Thyroid gland (tissue), 4 donors: ENCODE measurements around the gene TBC1D16. TPM values are rescaled to one million over a fixed set of nuclear protein-coding genes. Genes with fewer than 3 reads are reported as not detected.

Experiments used
- DNase-seq, 2 donors: peaks; one replicate each; pipeline ENCODE4 v3.0.0-alpha.2; 2019
- H3K27ac ChIP-seq, 3 donors: fragments of 200-600 bp; sonication (generic); 1 replicate in 2 of 3; 2 replicates in 1 of 3; pipeline ENCODE4 v1.5.1; 2016 to 2019; ENCODE audit warnings: mild to moderate bottlenecking in 1 of 3, moderate library complexity in 1 of 3
- H3K27me3 ChIP-seq: fragments of 200-600 bp; sonication (generic); one replicate; pipeline ENCODE4 v1.5.1; 2019
- H3K36me3 ChIP-seq, 2 donors: fragments of 200-600 bp; sonication (generic); one replicate each; pipeline ENCODE4 v1.5.1; 2016 to 2019
- H3K4me1 ChIP-seq, 2 donors: fragments of 200-600 bp; sonication (generic); one replicate each; pipeline ENCODE4 v1.5.1; 2017 to 2019
- H3K4me3 ChIP-seq, 3 donors: fragments of 200-600 bp; sonication (generic); replicated peaks in 1 of 3; 1 replicate in 2 of 3; 2 replicates in 1 of 3; pipeline ENCODE4 v1.5.1; 2016; ENCODE audit warnings: mild to moderate bottlenecking in 1 of 3
- H3K9me3 ChIP-seq: fragments of 200-600 bp; sonication (generic); one replicate; pipeline ENCODE4 v1.5.1; 2017
- CTCF ChIP-seq, 6 experiments: fragments of 200-600 bp in 3 of 6; fragments of 450-650 bp in 3 of 6; sonication (generic) in 3 of 6; IDR thresholded peaks; one replicate each; pipeline ENCODE4 v1.5.1; 2016 to 2019; ENCODE audit warnings: antibody characterized with exemption in 6 of 6, mild to moderate bottlenecking in 2 of 6, inconsistent platforms in 1 of 6, moderate library complexity in 1 of 6
- POLR2A ChIP-seq, 2 donors: fragments of 450-650 bp; IDR thresholded peaks; one replicate each; pipeline ENCODE4 v1.6.1; 2017; ENCODE audit warnings: antibody characterized with exemption in 2 of 2, mild to moderate bottlenecking in 2 of 2, moderate library complexity in 1 of 2
- WGBS, 2 donors: methylation state at CpG; one replicate each; pipeline ENCODE4 v1.1.5; 2017; 5-methylcytosine and 5-hydroxymethylcytosine counted together
- intact Hi-C: fragments of 100-400 bp; cut with DNase I; formaldehyde crosslinking; loops from one replicate; pipeline ENCODE4 v1.15.1; 2023
- total RNA-seq, 4 donors: library from RNA; depleted of rRNA; stranded (reverse); fragments of >200 nt; gene quantifications; one replicate each; pipeline ENCODE4 v1.2.3, GENCODE V29; 2016

TBC1D16 gene
- total RNA-seq, 4 donors from 2014 or later = 25.4 to 32.2 (median 29.8) TPM

DNA sequence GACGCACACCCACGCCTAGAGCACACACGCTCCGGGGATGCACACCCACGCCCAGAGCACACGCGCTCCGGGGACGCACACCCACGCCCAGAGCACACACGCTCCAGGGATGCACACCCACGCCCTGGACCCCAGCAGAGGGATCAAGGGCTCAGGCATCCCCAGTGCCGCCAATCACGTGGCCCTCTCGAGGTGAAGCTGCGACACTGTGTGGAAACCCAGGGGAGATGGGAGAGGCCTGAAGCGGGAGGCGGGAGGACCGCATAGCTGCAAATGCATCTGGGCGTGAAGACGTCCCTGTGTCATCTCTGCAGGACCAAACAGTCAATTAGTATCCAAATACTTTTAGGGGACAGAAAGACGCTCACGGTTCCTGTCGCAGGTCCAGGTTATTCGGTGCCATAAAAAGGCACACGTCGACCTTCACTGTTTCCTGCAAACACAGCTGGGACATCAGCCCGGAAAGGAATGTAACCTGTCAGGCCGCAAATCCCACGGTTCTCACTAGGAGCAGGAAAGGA lies 56.4 kb downstream of the TBC1D16 start:
- 87 to 89% methylated on average over 22 to 30 of the region's 30 CpGs for WGBS, 2 donors
- Histone ChIP-seq H3K36me3 (no peaks in the 10 kb centered on the region), H3K4me1 (peaks cover 0 to 7% of the 10 kb centered on the region in 2 donors), H3K4me3 (no peak overlapping the region), H3K27me3 (no peaks in the 10 kb centered on the region), H3K27ac (no peak overlapping the region), H3K9me3 (no peaks in the 10 kb centered on the region)
- intact Hi-C loops = no loop called here
- TF ChIP-seq POLR2A (IDR thresholded peaks at IDR 0.05) = no peak
- TF ChIP-seq CTCF (IDR thresholded peaks at IDR 0.05) = no peak
- no peak for DNase-seq

DNA sequence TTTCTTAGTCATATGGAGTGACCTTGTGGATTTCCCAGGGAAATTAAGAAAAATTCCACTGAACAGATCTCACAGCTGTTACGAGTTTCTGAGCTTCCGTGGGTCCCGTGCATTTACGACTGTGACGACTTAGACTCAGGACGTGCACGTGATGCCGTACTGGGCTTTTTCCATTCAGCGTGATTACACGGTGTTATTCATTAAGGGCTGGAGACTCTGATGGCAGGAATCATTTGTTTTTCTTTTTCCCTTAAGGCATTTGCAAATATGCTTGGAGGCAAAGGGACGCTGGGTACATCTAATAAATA lies 57.2 kb downstream of the TBC1D16 start:
- intact Hi-C loops = no loop called here
- no peak overlapping the region for H3K27ac ChIP-seq
- H3K4me3 ChIP-seq = no peak overlapping the region
- no peaks in the 10 kb centered on the region for H3K36me3 ChIP-seq
- no peaks in the 10 kb centered on the region for H3K27me3 ChIP-seq
- WGBS, 2 donors = 93 to 95% methylated on average over 11 of the region's 11 CpGs
- H3K9me3 ChIP-seq = no peaks in the 10 kb centered on the region
- TF ChIP-seq CTCF (IDR thresholded peaks at IDR 0.05) (no peak), POLR2A (IDR thresholded peaks at IDR 0.05) (no peak)
- no peak for DNase-seq
- peaks cover 0 to 7% of the 10 kb centered on the region in 2 donors for H3K4me1 ChIP-seq

DNA sequence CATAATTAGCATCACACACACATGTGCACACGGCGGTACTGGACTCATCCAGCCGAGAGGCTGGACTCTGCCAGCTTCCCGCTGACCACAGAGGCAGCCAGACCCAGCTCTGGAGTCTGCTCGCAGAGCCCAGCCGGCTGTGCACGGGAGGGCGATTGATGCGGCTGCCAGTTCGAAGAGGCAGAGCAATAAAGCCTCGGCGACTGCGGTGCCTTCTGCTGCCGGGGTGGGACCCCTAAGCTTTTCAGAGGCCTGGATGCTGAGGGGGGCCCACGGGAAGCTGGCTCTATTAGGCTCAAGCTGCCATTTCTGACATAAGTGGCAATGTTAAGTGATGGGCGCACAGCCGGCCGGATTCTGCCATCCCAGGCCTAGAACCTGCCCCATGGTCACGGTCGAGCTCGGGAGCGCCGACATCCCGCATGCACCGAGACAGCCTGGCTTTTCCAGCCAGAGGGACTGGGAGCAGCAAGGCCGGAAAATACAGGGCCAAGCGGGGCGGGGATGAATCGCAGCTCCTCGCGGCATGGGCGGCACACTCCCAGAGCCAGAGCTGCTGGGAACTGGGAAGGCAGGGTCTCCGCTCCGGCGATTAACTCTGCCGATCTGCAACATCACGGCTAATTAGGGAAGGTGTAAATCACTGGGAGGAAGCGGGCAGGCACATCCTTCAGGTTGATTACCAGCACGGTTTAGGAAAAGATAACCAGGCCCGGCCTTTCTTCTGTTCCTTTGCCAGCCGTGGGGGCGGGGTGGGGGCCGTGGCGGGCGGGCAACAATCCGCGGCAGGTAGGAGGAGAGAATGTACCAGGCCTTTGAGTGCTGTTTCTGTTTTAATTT lies 57.7 kb downstream of the TBC1D16 start:
- Histone ChIP-seq H3K4me1 (peaks cover 0 to 6% of the 10 kb centered on the region in 2 donors), H3K9me3 (no peaks in the 10 kb centered on the region), H3K27me3 (no peaks in the 10 kb centered on the region), H3K27ac (no peak overlapping the region), H3K4me3 (no peak overlapping the region), H3K36me3 (no peaks in the 10 kb centered on the region)
- no peak for DNase-seq
- intact Hi-C loops = no loop called here
- 91 to 92% methylated on average over 45 to 47 of the region's 47 CpGs for WGBS, 2 donors
- no peak for TF ChIP-seq CTCF (IDR thresholded peaks at IDR 0.05)
- no peak for TF ChIP-seq POLR2A (IDR thresholded peaks at IDR 0.05)

DNA sequence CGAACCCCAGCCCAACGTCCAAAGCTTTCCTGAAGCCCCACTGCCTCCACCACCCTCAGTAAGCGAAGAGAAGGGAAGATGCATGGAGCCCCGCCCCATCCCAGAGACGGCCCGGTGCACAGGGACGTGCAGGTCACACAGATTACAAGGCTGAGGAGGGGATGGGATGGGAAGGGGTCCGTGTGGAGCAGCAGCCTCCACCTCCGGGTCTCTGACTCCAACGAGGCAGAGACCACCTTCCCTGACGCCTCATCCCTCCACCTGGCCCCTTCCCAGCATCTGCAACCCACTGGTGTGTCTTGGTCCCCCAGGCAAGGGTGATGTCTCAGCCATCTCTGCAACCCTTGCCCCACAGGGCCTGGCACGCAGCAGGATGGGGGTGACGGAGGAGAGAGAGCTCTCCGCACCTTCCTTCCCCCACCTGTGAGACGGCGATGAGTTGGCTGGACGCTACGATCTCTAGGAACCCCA lies 58.5 kb downstream of the TBC1D16 start:
- WGBS, 2 donors = 89 to 94% methylated on average over 16 to 17 of the region's 18 CpGs
- no peak for TF ChIP-seq POLR2A (IDR thresholded peaks at IDR 0.05)
- H3K27ac ChIP-seq = no peak overlapping the region
- DNase-seq = no peak
- no peaks in the 10 kb centered on the region for H3K9me3 ChIP-seq
- no peak overlapping the region for H3K4me3 ChIP-seq
- peaks cover 0 to 3% of the 10 kb centered on the region in 2 donors for H3K36me3 ChIP-seq
- H3K4me1 ChIP-seq = no peaks in the 10 kb centered on the region
- H3K27me3 ChIP-seq = no peaks in the 10 kb centered on the region
- intact Hi-C loops = no loop called here

DNA sequence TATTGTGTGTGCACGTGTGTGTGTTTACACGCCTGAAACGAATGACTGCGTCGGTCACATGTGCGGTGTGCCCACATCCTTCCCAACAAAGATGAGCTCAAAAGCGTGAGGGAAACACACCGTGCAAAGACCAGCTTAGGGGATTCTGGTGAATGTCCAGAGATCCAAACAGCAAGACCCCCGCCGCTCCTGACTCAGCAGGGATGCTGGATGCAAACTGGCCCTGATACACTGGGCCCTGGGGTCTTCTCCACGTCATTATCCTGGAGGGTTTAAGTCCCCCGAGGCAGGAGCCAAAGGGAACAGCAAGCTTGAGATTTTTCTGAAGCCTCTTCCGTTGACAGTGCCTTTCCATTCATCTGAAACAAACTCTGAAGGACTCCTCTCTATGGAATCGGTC lies 59.2 kb downstream of the TBC1D16 start:
- Histone ChIP-seq H3K36me3 (peaks cover 0 to 3% of the 10 kb centered on the region in 2 donors), H3K27ac (no peak overlapping the region), H3K4me3 (no peak overlapping the region), H3K27me3 (no peaks in the 10 kb centered on the region), H3K4me1 (no peaks in the 10 kb centered on the region), H3K9me3 (no peaks in the 10 kb centered on the region)
- intact Hi-C loops = no loop called here
- TF ChIP-seq CTCF (IDR thresholded peaks at IDR 0.05) (no peak), POLR2A (IDR thresholded peaks at IDR 0.05) (no peak)
- 90 to 93% methylated on average over 14 of the region's 14 CpGs for WGBS, 2 donors
- DNase-seq = no peak
